HEK293 (cell line): Measurements from ENCODE around the gene ROBO1.

Experiments used
- CTCF ChIA-PET: fragments of 350-600 bp; formaldehyde crosslinking; extraction: SDS; loops from one replicate; lab custom pipeline; 2021; ENCODE audit warnings: antibody characterized with exemption; lab: Yijun Ruan, JAX
- POLR2A ChIA-PET: fragments of 300-600 bp; formaldehyde crosslinking; extraction: SDS; loops from one replicate; lab custom pipeline; 2020; ENCODE audit warnings: antibody characterized with exemption, inconsistent platforms; lab: Yijun Ruan, JAX
- H3K27ac ChIP-seq: fragments of 200-500 bp; sonication (Bioruptor generic); 2 replicates; pipeline ENCODE4 v1.5.1; 2014; ENCODE audit warnings: low read depth, low read length, control low read depth, inconsistent platforms; ENCODE audit errors: extremely low read depth
- H3K36me3 ChIP-seq, 2 experiments: fragments of 200-500 bp in 1 of 2; sonication (Bioruptor generic) in 1 of 2; 1 replicate in 1 of 2; 2 replicates in 1 of 2; pipeline ENCODE4 v1.5.1; 2014 to 2017; ENCODE audit warnings: inconsistent platforms in 2 of 2, low read length in 2 of 2; ENCODE audit not compliant: control insufficient read depth in 2 of 2, insufficient read depth in 1 of 2
- H3K4me1 ChIP-seq: fragments of 200-500 bp; sonication (Bioruptor generic); 2 replicates; pipeline ENCODE4 v1.5.1; 2014; ENCODE audit warnings: mild to moderate bottlenecking, low read length, inconsistent platforms; ENCODE audit not compliant: control insufficient read depth, insufficient read depth
- H3K4me3 ChIP-seq: 2 replicates; pipeline ENCODE4 v1.5.1; 2011; ENCODE audit warnings: low read depth, mild to moderate bottlenecking, control low read depth, low read length, moderate library complexity
- H3K9me3 ChIP-seq: fragments of 200-500 bp; sonication (Bioruptor generic); 2 replicates; pipeline ENCODE4 v1.5.1; 2014; ENCODE audit warnings: low read depth, low read length, inconsistent platforms; ENCODE audit not compliant: control insufficient read depth, insufficient read depth
- GLIS2 ChIP-seq: fragments of 450-650 bp; formaldehyde crosslinking; IDR thresholded peaks from 2 replicates; pipeline ENCODE4 v1.5.1; 2016; ENCODE audit warnings: missing biosample characterization, missing genetic modification characterization
- KLF1 ChIP-seq: fragments of 450-650 bp; formaldehyde crosslinking; IDR thresholded peaks from 2 replicates; pipeline ENCODE4 v1.5.1; 2016; ENCODE audit warnings: missing biosample characterization, missing genetic modification characterization
- KLF9 ChIP-seq: fragments of 450-650 bp; formaldehyde crosslinking; IDR thresholded peaks from 2 replicates; pipeline ENCODE4 v1.5.1; 2016; ENCODE audit warnings: missing biosample characterization, missing genetic modification characterization, low read depth
- SCRT1 ChIP-seq: fragments of 450-650 bp; formaldehyde crosslinking; IDR thresholded peaks from 2 replicates; pipeline ENCODE4 v1.5.1; 2016; ENCODE audit warnings: missing biosample characterization, missing genetic modification characterization, borderline replicate concordance
- SETDB1 ChIP-seq: IDR thresholded peaks from one replicate; pipeline ENCODE4 v1.6.1; 2017; ENCODE audit warnings: mild to moderate bottlenecking, low read length, moderate library complexity, mixed read lengths; ENCODE audit not compliant: insufficient read length
- SP2 ChIP-seq: fragments of 450-650 bp; formaldehyde crosslinking; IDR thresholded peaks from 2 replicates; pipeline ENCODE4 v1.5.1; 2016; ENCODE audit warnings: missing biosample characterization, missing genetic modification characterization
- SP7 ChIP-seq: fragments of 450-650 bp; formaldehyde crosslinking; IDR thresholded peaks from 2 replicates; pipeline ENCODE4 v1.5.1; 2016; ENCODE audit warnings: missing biosample characterization, missing genetic modification characterization
- YY1 ChIP-seq: fragments of 450-650 bp; formaldehyde crosslinking; IDR thresholded peaks from 2 replicates; pipeline ENCODE4 v1.5.1; 2018; ENCODE audit warnings: missing biosample characterization, missing genetic modification characterization
- ZBTB1 ChIP-seq: fragments of 450-650 bp; formaldehyde crosslinking; IDR thresholded peaks from 2 replicates; pipeline ENCODE4 v1.5.1; 2016; ENCODE audit warnings: missing biosample characterization, missing genetic modification characterization
- ZBTB48 ChIP-seq: fragments of 450-650 bp; formaldehyde crosslinking; IDR thresholded peaks from 2 replicates; pipeline ENCODE4 v1.5.1; 2016; ENCODE audit warnings: missing biosample characterization, missing genetic modification characterization
- ZNF175 ChIP-seq: fragments of 450-650 bp; formaldehyde crosslinking; IDR thresholded peaks from 2 replicates; pipeline ENCODE4 v1.5.1; 2016; ENCODE audit warnings: missing biosample characterization, missing genetic modification characterization
- ZNF19 ChIP-seq: fragments of 450-650 bp; formaldehyde crosslinking; IDR thresholded peaks from 2 replicates; pipeline ENCODE4; 2016; ENCODE audit warnings: missing biosample characterization, missing genetic modification characterization, low read depth
- ZNF202 ChIP-seq: fragments of 450-650 bp; formaldehyde crosslinking; IDR thresholded peaks from 2 replicates; pipeline ENCODE4 v1.5.1; 2016; ENCODE audit warnings: missing biosample characterization, missing genetic modification characterization, borderline replicate concordance
- ZNF239 ChIP-seq: fragments of 450-650 bp; formaldehyde crosslinking; IDR thresholded peaks from 2 replicates; pipeline ENCODE4 v1.5.1; 2016; ENCODE audit warnings: missing biosample characterization, missing genetic modification characterization
- ZNF335 ChIP-seq: fragments of 450-650 bp; formaldehyde crosslinking; conservative IDR thresholded peaks from 2 replicates; pipeline ENCODE4 v1.5.1; 2016; ENCODE audit warnings: missing biosample characterization, missing genetic modification characterization
- ZNF433 ChIP-seq: fragments of 450-650 bp; formaldehyde crosslinking; IDR thresholded peaks from 2 replicates; pipeline ENCODE4 v1.5.1; 2016; ENCODE audit warnings: missing biosample characterization, missing genetic modification characterization, low read depth
- ZNF48 ChIP-seq: fragments of 450-650 bp; formaldehyde crosslinking; IDR thresholded peaks from 2 replicates; pipeline ENCODE4 v1.5.1; 2016; ENCODE audit warnings: missing biosample characterization, missing genetic modification characterization
- ZNF530 ChIP-seq: fragments of 450-650 bp; formaldehyde crosslinking; IDR thresholded peaks from 2 replicates; pipeline ENCODE4 v1.5.1; 2016; ENCODE audit warnings: low read depth, missing biosample characterization, missing genetic modification characterization
- ZNF555 ChIP-seq: fragments of 450-650 bp; formaldehyde crosslinking; conservative IDR thresholded peaks from 2 replicates; pipeline ENCODE4 v1.5.1; 2017; ENCODE audit warnings: missing biosample characterization, mild to moderate bottlenecking, missing genetic modification characterization, inconsistent platforms
- ZNF624 ChIP-seq: fragments of 450-650 bp; formaldehyde crosslinking; IDR thresholded peaks from 2 replicates; pipeline ENCODE4 v1.5.1; 2017; ENCODE audit warnings: missing biosample characterization, missing genetic modification characterization
- ZNF76 ChIP-seq: fragments of 450-650 bp; formaldehyde crosslinking; IDR thresholded peaks from 2 replicates; pipeline ENCODE4; 2016; ENCODE audit warnings: low read depth, missing biosample characterization, missing genetic modification characterization, borderline replicate concordance
- ZNF768 ChIP-seq: fragments of 450-650 bp; formaldehyde crosslinking; IDR thresholded peaks from 2 replicates; pipeline ENCODE4 v1.5.1; 2018; ENCODE audit warnings: missing biosample characterization, mild to moderate bottlenecking, missing genetic modification characterization
- TF ChIP-seq, protein P1 (sequence below): fragments of 450-650 bp; formaldehyde crosslinking; IDR thresholded peaks from 2 replicates; pipeline ENCODE4 v1.5.1; 2016; ENCODE audit warnings: missing biosample characterization, missing genetic modification characterization
- TF ChIP-seq, protein P2 (sequence below): fragments of 450-650 bp; formaldehyde crosslinking; IDR thresholded peaks from 2 replicates; pipeline ENCODE4 v1.5.1; 2016; ENCODE audit warnings: missing biosample characterization, missing genetic modification characterization
- TF ChIP-seq, protein P3 (sequence below): sonication (generic); formaldehyde crosslinking; IDR thresholded peaks from 2 replicates; pipeline ENCODE4 v1.8.1; 2022; ENCODE audit warnings: mild to moderate bottlenecking, moderate library complexity, missing genetic modification reagents
- TF ChIP-seq, protein P4 (sequence below): fragments of 450-650 bp; IDR thresholded peaks from 2 replicates; pipeline ENCODE4 v1.5.1; 2018; ENCODE audit warnings: missing biosample characterization, missing genetic modification characterization
- TF ChIP-seq, protein P5 (sequence below): fragments of 450-650 bp; IDR thresholded peaks from 2 replicates; pipeline ENCODE4 v1.5.1; 2018; ENCODE audit warnings: missing biosample characterization, mild to moderate bottlenecking, missing genetic modification characterization

The ROBO1 gene

DNA sequence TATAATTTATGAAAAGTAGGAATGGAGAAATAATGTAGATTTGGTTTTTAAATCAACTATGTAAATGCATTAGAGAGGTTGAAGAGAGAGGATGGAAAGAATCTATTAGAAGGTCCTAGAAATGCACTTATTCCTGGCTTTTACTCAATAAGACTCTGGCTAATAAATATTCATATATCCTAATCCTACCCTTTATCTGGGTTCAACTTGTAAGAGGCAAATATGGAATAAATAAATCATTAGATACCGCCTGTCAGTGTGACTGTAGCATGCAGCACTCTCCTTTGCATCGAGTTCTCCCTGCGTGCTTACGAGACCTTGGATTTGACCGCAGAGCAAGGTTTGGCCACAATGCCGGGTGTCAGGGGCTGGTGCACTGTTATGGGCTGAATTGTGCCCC lies 1156.5 kb downstream of the ROBO1 start:
- peaks cover 0 to 34% of the 10 kb centered on the region in 2 experiments; a peak in 2 of 3 replicates for H3K36me3 ChIP-seq
- no peaks in the 10 kb centered on the region for H3K4me1 ChIP-seq
- no peak overlapping the region for H3K4me3 ChIP-seq
- no peaks in the 10 kb centered on the region for H3K9me3 ChIP-seq
- TF ChIP-seq, protein P1, sequence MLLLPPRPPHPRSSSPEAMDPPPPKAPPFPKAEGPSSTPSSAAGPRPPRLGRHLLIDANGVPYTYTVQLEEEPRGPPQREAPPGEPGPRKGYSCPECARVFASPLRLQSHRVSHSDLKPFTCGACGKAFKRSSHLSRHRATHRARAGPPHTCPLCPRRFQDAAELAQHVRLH (tag by site-specific recombination), result no peak
- no peak for TF ChIP-seq ZNF555 (tag by site-specific recombination)
- no peak for TF ChIP-seq ZNF19
- no peak for TF ChIP-seq ZNF335 (tag by site-specific recombination)
- TF ChIP-seq, protein P2, sequence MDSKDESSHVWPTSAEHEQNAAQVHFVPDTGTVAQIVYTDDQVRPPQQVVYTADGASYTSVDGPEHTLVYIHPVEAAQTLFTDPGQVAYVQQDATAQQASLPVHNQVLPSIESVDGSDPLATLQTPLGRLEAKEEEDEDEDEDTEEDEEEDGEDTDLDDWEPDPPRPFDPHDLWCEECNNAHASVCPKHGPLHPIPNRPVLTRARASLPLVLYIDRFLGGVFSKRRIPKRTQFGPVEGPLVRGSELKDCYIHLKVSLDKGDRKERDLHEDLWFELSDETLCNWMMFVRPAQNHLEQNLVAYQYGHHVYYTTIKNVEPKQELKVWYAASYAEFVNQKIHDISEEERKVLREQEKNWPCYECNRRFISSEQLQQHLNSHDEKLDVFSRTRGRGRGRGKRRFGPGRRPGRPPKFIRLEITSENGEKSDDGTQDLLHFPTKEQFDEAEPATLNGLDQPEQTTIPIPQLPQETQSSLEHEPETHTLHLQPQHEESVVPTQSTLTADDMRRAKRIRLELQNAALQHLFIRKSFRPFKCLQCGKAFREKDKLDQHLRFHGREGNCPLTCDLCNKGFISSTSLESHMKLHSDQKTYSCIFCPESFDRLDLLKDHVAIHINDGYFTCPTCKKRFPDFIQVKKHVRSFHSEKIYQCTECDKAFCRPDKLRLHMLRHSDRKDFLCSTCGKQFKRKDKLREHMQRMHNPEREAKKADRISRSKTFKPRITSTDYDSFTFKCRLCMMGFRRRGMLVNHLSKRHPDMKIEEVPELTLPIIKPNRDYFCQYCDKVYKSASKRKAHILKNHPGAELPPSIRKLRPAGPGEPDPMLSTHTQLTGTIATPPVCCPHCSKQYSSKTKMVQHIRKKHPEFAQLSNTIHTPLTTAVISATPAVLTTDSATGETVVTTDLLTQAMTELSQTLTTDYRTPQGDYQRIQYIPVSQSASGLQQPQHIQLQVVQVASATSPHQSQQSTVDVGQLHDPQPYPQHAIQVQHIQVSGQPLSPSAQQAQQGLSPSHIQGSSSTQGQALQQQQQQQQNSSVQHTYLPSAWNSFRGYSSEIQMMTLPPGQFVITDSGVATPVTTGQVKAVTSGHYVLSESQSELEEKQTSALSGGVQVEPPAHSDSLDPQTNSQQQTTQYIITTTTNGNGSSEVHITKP (tag by site-specific recombination), result no peak
- no peak for TF ChIP-seq SETDB1
- TF ChIP-seq KLF1 (tag by site-specific recombination), result no peak
- no peak for TF ChIP-seq SCRT1
- no peak for TF ChIP-seq ZNF175 (tag by site-specific recombination)
- TF ChIP-seq GLIS2 (tag by site-specific recombination), result no peak
- no peak for TF ChIP-seq ZNF624 (tag by site-specific recombination)
- no peak for TF ChIP-seq ZNF239 (tag by site-specific recombination)
- TF ChIP-seq ZBTB48, result no peak
- TF ChIP-seq YY1 (tag by site-specific recombination), result no peak
- no peak for TF ChIP-seq SP7 (tag by site-specific recombination)
- no peak for TF ChIP-seq ZNF433 (tag by site-specific recombination)
- TF ChIP-seq, protein P3, sequence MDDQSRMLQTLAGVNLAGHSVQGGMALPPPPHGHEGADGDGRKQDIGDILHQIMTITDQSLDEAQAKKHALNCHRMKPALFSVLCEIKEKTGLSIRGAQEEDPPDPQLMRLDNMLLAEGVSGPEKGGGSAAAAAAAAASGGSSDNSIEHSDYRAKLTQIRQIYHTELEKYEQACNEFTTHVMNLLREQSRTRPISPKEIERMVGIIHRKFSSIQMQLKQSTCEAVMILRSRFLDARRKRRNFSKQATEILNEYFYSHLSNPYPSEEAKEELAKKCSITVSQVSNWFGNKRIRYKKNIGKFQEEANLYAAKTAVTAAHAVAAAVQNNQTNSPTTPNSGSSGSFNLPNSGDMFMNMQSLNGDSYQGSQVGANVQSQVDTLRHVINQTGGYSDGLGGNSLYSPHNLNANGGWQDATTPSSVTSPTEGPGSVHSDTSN (CRISPR knock-in tag), result no peak
- ChIA-PET POLR2A (no interaction called here), CTCF (no interaction called here)
- no peak overlapping the region for H3K27ac ChIP-seq

DNA sequence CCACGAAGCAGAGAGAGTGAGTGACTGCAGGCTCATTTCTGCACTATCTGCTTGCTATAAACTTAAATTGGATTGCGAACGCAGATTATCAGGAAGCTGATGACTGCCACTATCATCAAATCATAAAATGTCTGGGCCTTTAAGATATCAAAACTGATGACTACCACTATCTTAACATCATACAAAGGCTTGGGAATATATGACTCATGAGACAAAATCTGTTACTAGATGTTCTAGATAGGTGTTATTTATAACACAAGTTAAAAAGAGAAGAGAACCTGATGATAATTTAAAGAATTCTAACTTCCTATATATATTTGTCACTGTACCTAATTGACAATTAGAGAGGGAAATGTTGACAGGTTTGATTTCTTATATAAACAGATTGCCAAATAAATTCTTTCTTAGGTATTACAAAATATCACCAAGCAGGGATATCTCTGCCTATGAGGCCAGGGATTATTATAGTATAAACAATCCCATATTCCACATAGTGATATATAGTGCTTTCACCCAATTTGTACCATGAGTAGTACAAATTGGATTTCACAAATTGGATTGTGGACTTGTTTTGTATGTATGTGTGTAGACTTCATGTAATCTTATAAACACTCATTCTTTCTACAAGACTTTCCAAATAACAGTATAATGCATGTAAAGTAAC lies 1157.2 kb downstream of the ROBO1 start:
- ChIA-PET CTCF (interaction anchor here (0.6 kb wide), 1 partner anchor 604 kb away, joined by 3 read pairs; no protein-coding TSS in a partner anchor), POLR2A (no interaction called here)
- Histone ChIP-seq H3K36me3 (peaks cover 4 to 40% of the 10 kb centered on the region in 2 experiments; a peak in 2 of 3 replicates), H3K27ac (no peak overlapping the region), H3K4me1 (no peaks in the 10 kb centered on the region), H3K9me3 (no peaks in the 10 kb centered on the region), H3K4me3 (no peak overlapping the region)
- TF ChIP-seq, protein P4, sequence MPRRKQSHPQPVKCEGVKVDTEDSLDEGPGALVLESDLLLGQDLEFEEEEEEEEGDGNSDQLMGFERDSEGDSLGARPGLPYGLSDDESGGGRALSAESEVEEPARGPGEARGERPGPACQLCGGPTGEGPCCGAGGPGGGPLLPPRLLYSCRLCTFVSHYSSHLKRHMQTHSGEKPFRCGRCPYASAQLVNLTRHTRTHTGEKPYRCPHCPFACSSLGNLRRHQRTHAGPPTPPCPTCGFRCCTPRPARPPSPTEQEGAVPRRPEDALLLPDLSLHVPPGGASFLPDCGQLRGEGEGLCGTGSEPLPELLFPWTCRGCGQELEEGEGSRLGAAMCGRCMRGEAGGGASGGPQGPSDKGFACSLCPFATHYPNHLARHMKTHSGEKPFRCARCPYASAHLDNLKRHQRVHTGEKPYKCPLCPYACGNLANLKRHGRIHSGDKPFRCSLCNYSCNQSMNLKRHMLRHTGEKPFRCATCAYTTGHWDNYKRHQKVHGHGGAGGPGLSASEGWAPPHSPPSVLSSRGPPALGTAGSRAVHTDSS (tag by site-specific recombination), result no peak
- TF ChIP-seq ZNF202 (tag by site-specific recombination), result no peak
- TF ChIP-seq YY1 (tag by site-specific recombination), result no peak
- no peak for TF ChIP-seq SP2 (tag by site-specific recombination)
- TF ChIP-seq, protein P5, sequence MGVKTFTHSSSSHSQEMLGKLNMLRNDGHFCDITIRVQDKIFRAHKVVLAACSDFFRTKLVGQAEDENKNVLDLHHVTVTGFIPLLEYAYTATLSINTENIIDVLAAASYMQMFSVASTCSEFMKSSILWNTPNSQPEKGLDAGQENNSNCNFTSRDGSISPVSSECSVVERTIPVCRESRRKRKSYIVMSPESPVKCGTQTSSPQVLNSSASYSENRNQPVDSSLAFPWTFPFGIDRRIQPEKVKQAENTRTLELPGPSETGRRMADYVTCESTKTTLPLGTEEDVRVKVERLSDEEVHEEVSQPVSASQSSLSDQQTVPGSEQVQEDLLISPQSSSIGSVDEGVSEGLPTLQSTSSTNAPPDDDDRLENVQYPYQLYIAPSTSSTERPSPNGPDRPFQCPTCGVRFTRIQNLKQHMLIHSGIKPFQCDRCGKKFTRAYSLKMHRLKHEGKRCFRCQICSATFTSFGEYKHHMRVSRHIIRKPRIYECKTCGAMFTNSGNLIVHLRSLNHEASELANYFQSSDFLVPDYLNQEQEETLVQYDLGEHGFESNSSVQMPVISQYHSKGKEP (tag by site-specific recombination), result no peak
- no peak for TF ChIP-seq ZNF624 (tag by site-specific recombination)
- TF ChIP-seq ZNF76 (tag by site-specific recombination), result no peak
- TF ChIP-seq ZNF530 (tag by site-specific recombination), result no peak
- TF ChIP-seq ZNF48 (tag by site-specific recombination), result no peak
- no peak for TF ChIP-seq KLF9 (tag by site-specific recombination)
- no peak for TF ChIP-seq ZBTB1 (tag by site-specific recombination)
- TF ChIP-seq ZNF175 (tag by site-specific recombination), result no peak
- no peak for TF ChIP-seq ZNF768 (tag by site-specific recombination)
